ENCODE data around the gene CACNB4.
"Not testable (repeated sequence)": the region's sequence is repeated elsewhere in the genome, so short reads cannot be mapped to it uniquely, and the experiment has no call there.

DNA sequence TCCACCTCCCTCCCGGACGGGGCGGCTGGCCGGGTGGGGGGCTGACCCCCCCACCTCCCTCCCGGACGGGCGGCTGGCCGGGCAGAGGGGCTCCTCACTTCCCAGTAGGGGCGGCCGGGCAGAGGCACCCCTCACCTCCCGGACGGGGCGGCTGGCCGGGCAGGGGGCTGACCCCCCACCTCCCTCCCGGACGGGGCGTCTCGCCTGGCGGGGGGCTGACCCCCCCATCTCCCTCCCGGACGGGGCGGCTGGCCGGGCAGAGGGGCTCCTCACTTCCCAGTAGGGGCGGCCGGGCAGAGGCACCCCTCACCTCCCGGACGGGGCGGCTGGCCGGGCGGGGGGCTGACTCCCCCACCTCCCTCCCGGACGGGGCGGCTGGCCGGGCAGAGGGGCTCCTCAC is 223.2 kb downstream of the CACNB4 start:
- TF ChIP-seq, protein P1, sequence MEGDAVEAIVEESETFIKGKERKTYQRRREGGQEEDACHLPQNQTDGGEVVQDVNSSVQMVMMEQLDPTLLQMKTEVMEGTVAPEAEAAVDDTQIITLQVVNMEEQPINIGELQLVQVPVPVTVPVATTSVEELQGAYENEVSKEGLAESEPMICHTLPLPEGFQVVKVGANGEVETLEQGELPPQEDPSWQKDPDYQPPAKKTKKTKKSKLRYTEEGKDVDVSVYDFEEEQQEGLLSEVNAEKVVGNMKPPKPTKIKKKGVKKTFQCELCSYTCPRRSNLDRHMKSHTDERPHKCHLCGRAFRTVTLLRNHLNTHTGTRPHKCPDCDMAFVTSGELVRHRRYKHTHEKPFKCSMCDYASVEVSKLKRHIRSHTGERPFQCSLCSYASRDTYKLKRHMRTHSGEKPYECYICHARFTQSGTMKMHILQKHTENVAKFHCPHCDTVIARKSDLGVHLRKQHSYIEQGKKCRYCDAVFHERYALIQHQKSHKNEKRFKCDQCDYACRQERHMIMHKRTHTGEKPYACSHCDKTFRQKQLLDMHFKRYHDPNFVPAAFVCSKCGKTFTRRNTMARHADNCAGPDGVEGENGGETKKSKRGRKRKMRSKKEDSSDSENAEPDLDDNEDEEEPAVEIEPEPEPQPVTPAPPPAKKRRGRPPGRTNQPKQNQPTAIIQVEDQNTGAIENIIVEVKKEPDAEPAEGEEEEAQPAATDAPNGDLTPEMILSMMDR (conservative IDR thresholded peaks at IDR 0.05; ENCODE audit: low read depth, low read length), result not testable (repeated sequence)
- not testable (repeated sequence) for TF ChIP-seq EZH2 (IDR thresholded peaks at IDR 0.05; ENCODE audit: borderline replicate concordance, low read depth, low read length, poor library complexity, severe bottlenecking)

Measured in A673 (cell line).